HCT116 (cell line): ENCODE results near the gene TPRX1.

Source experiments
- YY1 ChIP-seq: IDR thresholded peaks from 2 replicates; pipeline ENCODE4 v1.6.1; 2011; ENCODE audit warnings: low read length, low read depth, moderate library complexity, mild to moderate bottlenecking; ENCODE audit not compliant: insufficient replicate concordance; ENCODE audit errors: extremely low read depth
- TF ChIP-seq, protein P1 (sequence below), 3 experiments: fragments of 200-600 bp in 1 of 3; sonication (generic) in 1 of 3; IDR thresholded peaks in 2 of 3; conservative IDR thresholded peaks in 1 of 3; 2 replicates each; pipeline ENCODE4 v1.5.1; 2012 to 2017; ENCODE audit warnings: low read depth in 2 of 3, low read length in 2 of 3, antibody characterized with exemption in 1 of 3, borderline replicate concordance in 1 of 3, control low read depth in 1 of 3, mild to moderate bottlenecking in 1 of 3, mixed read lengths in 1 of 3, mixed run types in 1 of 3, moderate library complexity in 1 of 3; ENCODE audit not compliant: insufficient read depth in 1 of 3

DNA sequence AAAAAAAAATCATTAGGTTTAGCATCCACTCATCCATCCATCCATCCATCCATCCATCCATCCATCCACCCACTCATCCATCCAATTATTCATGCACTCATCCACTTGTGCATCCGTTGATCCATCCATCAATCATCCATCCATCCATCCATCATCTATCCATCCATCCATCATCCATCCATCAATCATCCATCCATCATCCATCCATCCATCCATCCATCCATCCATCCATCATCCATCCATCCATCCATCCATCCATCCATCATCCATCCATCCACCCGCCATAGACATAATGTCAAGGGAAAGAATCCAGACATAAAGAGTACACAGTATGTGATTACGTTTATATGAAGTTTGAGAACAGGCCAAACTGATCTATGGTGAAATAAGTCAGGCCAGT, 34.8 kb downstream of the TPRX1 start:
- TF ChIP-seq YY1 = no peak
- TF ChIP-seq, protein P1, sequence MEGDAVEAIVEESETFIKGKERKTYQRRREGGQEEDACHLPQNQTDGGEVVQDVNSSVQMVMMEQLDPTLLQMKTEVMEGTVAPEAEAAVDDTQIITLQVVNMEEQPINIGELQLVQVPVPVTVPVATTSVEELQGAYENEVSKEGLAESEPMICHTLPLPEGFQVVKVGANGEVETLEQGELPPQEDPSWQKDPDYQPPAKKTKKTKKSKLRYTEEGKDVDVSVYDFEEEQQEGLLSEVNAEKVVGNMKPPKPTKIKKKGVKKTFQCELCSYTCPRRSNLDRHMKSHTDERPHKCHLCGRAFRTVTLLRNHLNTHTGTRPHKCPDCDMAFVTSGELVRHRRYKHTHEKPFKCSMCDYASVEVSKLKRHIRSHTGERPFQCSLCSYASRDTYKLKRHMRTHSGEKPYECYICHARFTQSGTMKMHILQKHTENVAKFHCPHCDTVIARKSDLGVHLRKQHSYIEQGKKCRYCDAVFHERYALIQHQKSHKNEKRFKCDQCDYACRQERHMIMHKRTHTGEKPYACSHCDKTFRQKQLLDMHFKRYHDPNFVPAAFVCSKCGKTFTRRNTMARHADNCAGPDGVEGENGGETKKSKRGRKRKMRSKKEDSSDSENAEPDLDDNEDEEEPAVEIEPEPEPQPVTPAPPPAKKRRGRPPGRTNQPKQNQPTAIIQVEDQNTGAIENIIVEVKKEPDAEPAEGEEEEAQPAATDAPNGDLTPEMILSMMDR (IDR thresholded peaks at IDR 0.05 in 2 of 3, conservative IDR thresholded peaks at IDR 0.05 in 1 of 3; ENCODE audit: borderline replicate concordance in 1 of 3, insufficient read depth in 1 of 3, low read depth in 2 of 3, low read length in 2 of 3) = no peak
